ENCODE measurements around the gene PDIA5. TPM values are rescaled to one million over a fixed set of nuclear protein-coding genes. Genes with fewer than 3 reads are reported as not detected.

Gene PDIA5
- total and polyA plus RNA-seq, 2 of the 4 experiments (the other 2 are of a cell fraction) = 19.4 to 42.0 TPM

GRCh38 chr3:123110976-123111615 is 44.3 kb downstream of the PDIA5 start:
- BruUV-seq (replicated peaks) = no TSS peak
- dilution Hi-C loops (cut with HindIII; ENCODE audit: low sequenced_read_pairs, unreplicated experiment) = no loop called here
- ATAC-seq (ENCODE audit: low read depth) = no peak

More at GRCh38 chr3:123110976-123111615, 44.3 kb downstream of the PDIA5 start:
- Histone ChIP-seq H3K4me2 (ENCODE audit: low read depth, low read length) (no peak overlapping the region), H3K9me3 (ENCODE audit: control insufficient read depth, insufficient read depth, low read length) (no peaks in the 10 kb centered on the region), H3K79me1 (ENCODE audit: low read depth in 1 of 2, low read length in 2 of 2) (no peaks in the 10 kb centered on the region; a peak in 1 of 4 replicates), H3K27me3 (ENCODE audit: control insufficient read depth, insufficient read depth, low read length) (no peaks in the 10 kb centered on the region), H3K18ac (ENCODE audit: low read depth, low read length) (no peak overlapping the region), H3K9ac (ENCODE audit: low read depth, low read length) (no peak overlapping the region), H2BK20ac (ENCODE audit: low read depth, low read length) (no peak overlapping the region), H4K5ac (ENCODE audit: low read depth, low read length) (no peak overlapping the region), H2AK9ac (replicated peaks; ENCODE audit: low read depth, low read length, poor library complexity) (no peak overlapping the region), H2BK15ac (ENCODE audit: low read depth, low read length) (no peak overlapping the region), H2AK5ac (ENCODE audit: low read depth, low read length) (no peak overlapping the region), H3K14ac (replicated peaks; ENCODE audit: low read depth, low read length) (no peak overlapping the region), H3K4ac (ENCODE audit: low read depth, low read length) (no peak overlapping the region), H3K4me3 (ENCODE audit: insufficient read depth, low read depth, low read length) (no peak overlapping the region), H4K91ac (ENCODE audit: insufficient read depth, low read depth, low read length) (no peak overlapping the region), H2BK5ac (ENCODE audit: low read depth, low read length, poor library complexity, severe bottlenecking) (no peak overlapping the region), H4K8ac (ENCODE audit: low read depth in 2 of 2, low read length in 2 of 2) (no peak overlapping the region), H2BK120ac (ENCODE audit: low read depth, low read length) (no peak overlapping the region), H4K20me1 (ENCODE audit: insufficient read depth, low read length) (0 out of 2 replicates have a peak, but pooled peaks cover 3% of the 10 kb centered on the region), H3K56ac (ENCODE audit: extremely low read depth, insufficient read depth, low read length) (no peak overlapping the region), H3K23ac (ENCODE audit: low read depth, low read length) (no peak overlapping the region), H3K36me3 (ENCODE audit: control insufficient read depth, insufficient read depth, low read length) (peaks cover 48% of the 10 kb centered on the region), H3K4me1 (ENCODE audit: control insufficient read depth, insufficient read depth, low read length) (no peaks in the 10 kb centered on the region), H2AFZ (replicated peaks; ENCODE audit: low read length, poor library complexity) (no peak overlapping the region), H3K27ac (ENCODE audit: insufficient read depth, low read length) (no peak overlapping the region), H3K9me1 (ENCODE audit: insufficient read depth, low read length) (no peaks in the 10 kb centered on the region; the same call in none of the 2 replicates)
- WGBS, 2 experiments (ENCODE audit: extremely low coverage in 2 of 2, insufficient read length in 1 of 2) = 87% methylated on average over 7 of the region's 11 CpGs; no CpG with 5 or more reads in 1 of the 2 experiments
- no peak for DNase-seq
- ChIA-PET POLR2A (ENCODE audit: unreplicated experiment) (no interaction called here), CTCF (interaction anchor here (0.6 kb wide), 1 partner anchor 397 kb away, joined by 5 read pairs; no protein-coding TSS in a partner anchor)
- TF ChIP-seq FOS (IDR thresholded peaks at IDR 0.05; ENCODE audit: low read depth, low read length) = no peak
- in situ Hi-C loops (cut with MboI; ENCODE audit: low sequenced_read_pairs) (no loop called here), intact Hi-C loops (cut with micrococcal nuclease) (no loop called here)
